IMR-90 (cell line): Measurements from ENCODE around the gene TTC23L. TPM values are rescaled to one million over a fixed set of nuclear protein-coding genes. Genes with fewer than 3 reads are reported as not detected.

Experiments used
- ATAC-seq: fragments of 200-7000 bp; cut with Tn5 transposase; 2 replicates; pipeline ENCODE4 v1.9.1; 2020; ENCODE audit warnings: low read depth, mild to moderate bottlenecking, moderate library complexity
- BruUV-seq: library from RNA; stranded (reverse); fragments of 400-500 nt; replicated peaks from 2 replicates; lab custom pipeline; 2021; lab: Mats Ljungman, UMichigan
- CTCF ChIA-PET: fragments of 300-600 bp; formaldehyde crosslinking; extraction: SDS; loops from one replicate; lab custom pipeline; 2021; ENCODE audit warnings: antibody characterized with exemption; lab: Yijun Ruan, JAX
- POLR2A ChIA-PET: fragments of 300-600 bp; sonication (Branson Sonifier 250); formaldehyde crosslinking; loops from one replicate; lab custom pipeline; 2022; ENCODE audit warnings: antibody characterized with exemption; ENCODE audit not compliant: unreplicated experiment; lab: Charles Lee
- DNase-seq: peaks from one replicate; pipeline ENCODE4 v3.0.0; 2013
- H2AFZ ChIP-seq: replicated peaks from 2 replicates; pipeline ENCODE3; 2013; ENCODE audit warnings: low read length, mild to moderate bottlenecking; ENCODE audit not compliant: poor library complexity
- H2AK5ac ChIP-seq: 2 replicates; pipeline ENCODE4 v1.6.1; 2013; ENCODE audit warnings: low read depth, low read length, inconsistent platforms
- H2AK9ac ChIP-seq: replicated peaks from 2 replicates; pipeline ENCODE3; 2013; ENCODE audit warnings: mild to moderate bottlenecking, low read depth, low read length, moderate library complexity; ENCODE audit not compliant: poor library complexity
- H2BK120ac ChIP-seq: 2 replicates; pipeline ENCODE4 v1.6.1; 2013; ENCODE audit warnings: low read depth, low read length, inconsistent platforms
- H2BK15ac ChIP-seq: 3 replicates; pipeline ENCODE4 v1.6.1; 2013; ENCODE audit warnings: low read depth, low read length, inconsistent platforms
- H2BK20ac ChIP-seq: 2 replicates; pipeline ENCODE4 v1.6.1; 2013; ENCODE audit warnings: low read depth, mild to moderate bottlenecking, inconsistent platforms, low read length, moderate library complexity
- H2BK5ac ChIP-seq: 2 replicates; pipeline ENCODE4 v1.6.1; 2013; ENCODE audit warnings: mild to moderate bottlenecking, low read depth, low read length, inconsistent platforms; ENCODE audit not compliant: poor library complexity, severe bottlenecking
- H3K14ac ChIP-seq: replicated peaks from 2 replicates; pipeline ENCODE4 v1.6.1; 2013; ENCODE audit warnings: low read depth, low read length, inconsistent platforms
- H3K18ac ChIP-seq: 2 replicates; pipeline ENCODE4 v1.6.1; 2013; ENCODE audit warnings: low read depth, low read length, control low read depth
- H3K23ac ChIP-seq: 2 replicates; pipeline ENCODE4 v1.6.1; 2013; ENCODE audit warnings: low read depth, low read length, inconsistent platforms
- H3K27ac ChIP-seq: 2 replicates; pipeline ENCODE4 v1.5.1; 2013; ENCODE audit warnings: mild to moderate bottlenecking, control low read depth, low read length; ENCODE audit not compliant: insufficient read depth
- H3K27me3 ChIP-seq: 2 replicates; pipeline ENCODE4 v1.6.1; 2013; ENCODE audit warnings: low read length; ENCODE audit not compliant: control insufficient read depth, insufficient read depth
- H3K36me3 ChIP-seq: 2 replicates; pipeline ENCODE4 v1.6.1; 2013; ENCODE audit warnings: low read length, mixed read lengths; ENCODE audit not compliant: control insufficient read depth, insufficient read depth
- H3K4ac ChIP-seq: 2 replicates; pipeline ENCODE4 v1.6.1; 2013; ENCODE audit warnings: low read depth, low read length, inconsistent platforms
- H3K4me1 ChIP-seq: 2 replicates; pipeline ENCODE4 v1.6.1; 2013; ENCODE audit warnings: low read length, mixed read lengths; ENCODE audit not compliant: control insufficient read depth, insufficient read depth
- H3K4me2 ChIP-seq: 2 replicates; pipeline ENCODE4 v1.6.1; 2013; ENCODE audit warnings: low read depth, mild to moderate bottlenecking, control low read depth, low read length, moderate library complexity
- H3K4me3 ChIP-seq: 2 replicates; pipeline ENCODE4 v1.5.1; 2013; ENCODE audit warnings: low read depth, mild to moderate bottlenecking, control low read depth, low read length, moderate library complexity; ENCODE audit not compliant: insufficient read depth
- H3K56ac ChIP-seq: 2 replicates; pipeline ENCODE4 v1.6.1; 2013; ENCODE audit warnings: low read length, inconsistent platforms; ENCODE audit not compliant: insufficient read depth; ENCODE audit errors: extremely low read depth
- H3K79me1 ChIP-seq, 2 experiments: 2 replicates each; pipeline ENCODE4 v1.6.1; 2013; ENCODE audit warnings: low read length in 2 of 2, inconsistent platforms in 1 of 2, low read depth in 1 of 2
- H3K9ac ChIP-seq: 2 replicates; pipeline ENCODE4 v1.6.1; 2013; ENCODE audit warnings: low read depth, low read length, control low read depth
- H3K9me1 ChIP-seq: 2 replicates; pipeline ENCODE4 v1.6.1; 2013; ENCODE audit warnings: low read length, inconsistent platforms; ENCODE audit not compliant: insufficient read depth
- H3K9me3 ChIP-seq: 2 replicates; pipeline ENCODE4 v1.6.1; 2013; ENCODE audit warnings: low read length; ENCODE audit not compliant: control insufficient read depth, insufficient read depth
- H4K20me1 ChIP-seq: 2 replicates; pipeline ENCODE4 v1.6.1; 2013; ENCODE audit warnings: low read length, inconsistent platforms; ENCODE audit not compliant: insufficient read depth
- H4K5ac ChIP-seq: 2 replicates; pipeline ENCODE4 v1.6.1; 2013; ENCODE audit warnings: mild to moderate bottlenecking, low read depth, low read length, control low read depth
- H4K8ac ChIP-seq, 2 experiments: 2 replicates each; pipeline ENCODE4 v1.6.1; 2013; ENCODE audit warnings: low read depth in 2 of 2, low read length in 2 of 2, control low read depth in 1 of 2, inconsistent platforms in 1 of 2
- H4K91ac ChIP-seq: 2 replicates; pipeline ENCODE4 v1.6.1; 2013; ENCODE audit warnings: low read depth, low read length, inconsistent platforms; ENCODE audit not compliant: insufficient read depth
- BHLHE40 ChIP-seq: fragments of 150-350 bp; IDR thresholded peaks from 2 replicates; pipeline ENCODE4 v1.6.1; 2016; ENCODE audit warnings: mild to moderate bottlenecking, low read depth, low read length
- CEBPB ChIP-seq: IDR thresholded peaks from 2 replicates; pipeline ENCODE4 v1.6.1; 2012; ENCODE audit warnings: low read depth, low read length, improper control_type of control experiment
- MAFK ChIP-seq: IDR thresholded peaks from 2 replicates; pipeline ENCODE4 v1.6.1; 2012; ENCODE audit warnings: low read depth, low read length, improper control_type of control experiment
- MAZ ChIP-seq: IDR thresholded peaks from 2 replicates; pipeline ENCODE4 v1.6.1; 2012; ENCODE audit warnings: low read depth, mild to moderate bottlenecking, low read length, improper control_type of control experiment, moderate library complexity, borderline replicate concordance
- NFE2L2 ChIP-seq: fragments of 150-350 bp; IDR thresholded peaks from 2 replicates; pipeline ENCODE4 v1.6.1; 2016; ENCODE audit warnings: low read depth, mild to moderate bottlenecking, low read length
- POLR2A ChIP-seq: IDR thresholded peaks from 2 replicates; pipeline ENCODE4 v1.6.1; 2012; ENCODE audit warnings: mild to moderate bottlenecking, low read depth, low read length
- RCOR1 ChIP-seq: IDR thresholded peaks from 2 replicates; pipeline ENCODE4 v1.6.1; 2012; ENCODE audit warnings: mild to moderate bottlenecking, low read length, improper control_type of control experiment; ENCODE audit not compliant: insufficient replicate concordance
- WGBS, 2 experiments: methylation state at CpG; one replicate each; pipeline versions ENCODE4 v1.1.5 to v1.1.7; 2013; ENCODE audit warnings: missing lambda C conversion rate in 2 of 2; ENCODE audit not compliant: insufficient read length in 1 of 2; ENCODE audit errors: extremely low coverage in 2 of 2; 5-methylcytosine and 5-hydroxymethylcytosine counted together
- dilution Hi-C: fragments of 300-500 bp; cut with HindIII; formaldehyde crosslinking; loops from one replicate; pipeline ENCODE4 v1.14.3; 2018; ENCODE audit warnings: low sequenced_read_pairs; ENCODE audit not compliant: unreplicated experiment
- in situ Hi-C: fragments of 300-500 bp; cut with MboI; formaldehyde crosslinking; loops from 3 replicates; pipeline ENCODE4 v1.14.3; 2019; ENCODE audit warnings: low sequenced_read_pairs, inconsistent platforms, mixed read lengths
- intact Hi-C: fragments of 100-400 bp; cut with micrococcal nuclease; formaldehyde crosslinking; loops from 2 replicates; pipeline ENCODE4 v1.10.0; 2022
- polyA plus RNA-seq, 3 experiments: library from polyadenylated mRNA; depleted of rRNA; stranded (reverse); fragments of >200 nt; gene quantifications; 2 replicates each; pipeline ENCODE4 v1.2.3, GENCODE V29; 2012; ENCODE audit warnings: low replicate concordance in 1 of 3
- total RNA-seq: library from RNA; depleted of rRNA; stranded (reverse); fragments of >200 nt; gene quantifications from 2 replicates; pipeline ENCODE4 v1.2.3, GENCODE V29; 2012
- TF ChIP-seq, protein P1 (sequence below): fragments of 150-350 bp; IDR thresholded peaks from 2 replicates; pipeline ENCODE4 v1.6.1; 2017; ENCODE audit warnings: mild to moderate bottlenecking, antibody characterized with exemption, low read length, low read depth
- TF ChIP-seq, protein P2 (sequence below): conservative IDR thresholded peaks from 2 replicates; pipeline ENCODE4 v1.5.1; 2012; ENCODE audit warnings: mild to moderate bottlenecking, low read depth, low read length, improper control_type of control experiment
- TF ChIP-seq, protein P3 (sequence below): fragments of 150-350 bp; IDR thresholded peaks from 2 replicates; pipeline ENCODE4 v1.6.1; 2016; ENCODE audit warnings: low read depth, mild to moderate bottlenecking, low read length, moderate library complexity, borderline replicate concordance

Gene TTC23L
- total and polyA plus RNA-seq, 2 of the 4 experiments (the other 2 are of a cell fraction), result under 0.01 TPM; not detected in 1

DNA sequence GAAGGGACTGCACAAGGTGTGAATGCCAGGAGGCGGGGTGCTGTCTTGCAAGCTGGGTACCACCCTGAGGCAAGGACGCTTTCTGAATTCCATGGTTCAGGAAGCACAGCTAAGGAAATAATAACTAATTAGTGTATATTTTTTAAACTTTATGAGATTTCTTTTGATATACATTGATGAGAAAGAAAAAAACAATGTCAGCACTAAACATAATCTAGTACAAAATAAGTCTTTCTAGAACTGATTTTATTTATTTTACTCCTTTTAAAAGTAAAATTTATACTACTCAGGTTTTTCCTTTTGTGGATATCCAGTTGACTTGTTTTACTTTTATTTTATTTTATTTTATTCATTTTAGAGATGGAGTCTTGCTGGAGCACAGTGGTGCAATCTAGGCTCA lies 94.0 kb downstream of the TTC23L start:
- BruUV-seq, result no TSS peak
- H3K14ac ChIP-seq, result no peak overlapping the region
- dilution Hi-C loops, result no loop called here
- H2BK15ac ChIP-seq, result no peak overlapping the region
- H4K91ac ChIP-seq, result no peak overlapping the region
- no peak overlapping the region for H3K23ac ChIP-seq
- no peak for DNase-seq
- in situ Hi-C loops, result no loop called here
- H4K20me1 ChIP-seq, result peaks cover 15% of the 10 kb centered on the region
- H3K4me2 ChIP-seq, result no peak overlapping the region
- peaks cover 5% of the 10 kb centered on the region; the same call in 1 of the 2 replicates for H3K4me1 ChIP-seq
- TF ChIP-seq NFE2L2 (no peak), MAZ (no peak), MAFK (no peak), CEBPB (no peak), RCOR1 (no peak), POLR2A (no peak), BHLHE40 (no peak)
- TF ChIP-seq, protein P1, sequence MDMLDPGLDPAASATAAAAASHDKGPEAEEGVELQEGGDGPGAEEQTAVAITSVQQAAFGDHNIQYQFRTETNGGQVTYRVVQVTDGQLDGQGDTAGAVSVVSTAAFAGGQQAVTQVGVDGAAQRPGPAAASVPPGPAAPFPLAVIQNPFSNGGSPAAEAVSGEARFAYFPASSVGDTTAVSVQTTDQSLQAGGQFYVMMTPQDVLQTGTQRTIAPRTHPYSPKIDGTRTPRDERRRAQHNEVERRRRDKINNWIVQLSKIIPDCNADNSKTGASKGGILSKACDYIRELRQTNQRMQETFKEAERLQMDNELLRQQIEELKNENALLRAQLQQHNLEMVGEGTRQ, result no peak
- TF ChIP-seq, protein P2, sequence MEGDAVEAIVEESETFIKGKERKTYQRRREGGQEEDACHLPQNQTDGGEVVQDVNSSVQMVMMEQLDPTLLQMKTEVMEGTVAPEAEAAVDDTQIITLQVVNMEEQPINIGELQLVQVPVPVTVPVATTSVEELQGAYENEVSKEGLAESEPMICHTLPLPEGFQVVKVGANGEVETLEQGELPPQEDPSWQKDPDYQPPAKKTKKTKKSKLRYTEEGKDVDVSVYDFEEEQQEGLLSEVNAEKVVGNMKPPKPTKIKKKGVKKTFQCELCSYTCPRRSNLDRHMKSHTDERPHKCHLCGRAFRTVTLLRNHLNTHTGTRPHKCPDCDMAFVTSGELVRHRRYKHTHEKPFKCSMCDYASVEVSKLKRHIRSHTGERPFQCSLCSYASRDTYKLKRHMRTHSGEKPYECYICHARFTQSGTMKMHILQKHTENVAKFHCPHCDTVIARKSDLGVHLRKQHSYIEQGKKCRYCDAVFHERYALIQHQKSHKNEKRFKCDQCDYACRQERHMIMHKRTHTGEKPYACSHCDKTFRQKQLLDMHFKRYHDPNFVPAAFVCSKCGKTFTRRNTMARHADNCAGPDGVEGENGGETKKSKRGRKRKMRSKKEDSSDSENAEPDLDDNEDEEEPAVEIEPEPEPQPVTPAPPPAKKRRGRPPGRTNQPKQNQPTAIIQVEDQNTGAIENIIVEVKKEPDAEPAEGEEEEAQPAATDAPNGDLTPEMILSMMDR, result no peak
- TF ChIP-seq, protein P3, sequence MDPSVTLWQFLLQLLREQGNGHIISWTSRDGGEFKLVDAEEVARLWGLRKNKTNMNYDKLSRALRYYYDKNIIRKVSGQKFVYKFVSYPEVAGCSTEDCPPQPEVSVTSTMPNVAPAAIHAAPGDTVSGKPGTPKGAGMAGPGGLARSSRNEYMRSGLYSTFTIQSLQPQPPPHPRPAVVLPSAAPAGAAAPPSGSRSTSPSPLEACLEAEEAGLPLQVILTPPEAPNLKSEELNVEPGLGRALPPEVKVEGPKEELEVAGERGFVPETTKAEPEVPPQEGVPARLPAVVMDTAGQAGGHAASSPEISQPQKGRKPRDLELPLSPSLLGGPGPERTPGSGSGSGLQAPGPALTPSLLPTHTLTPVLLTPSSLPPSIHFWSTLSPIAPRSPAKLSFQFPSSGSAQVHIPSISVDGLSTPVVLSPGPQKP, result no peak
- peaks cover 15% of the 10 kb centered on the region for H3K36me3 ChIP-seq
- H4K8ac ChIP-seq, result no peak overlapping the region
- no peak for ATAC-seq
- H4K5ac ChIP-seq, result no peak overlapping the region
- WGBS, 2 experiments, result no CpG with 5 or more reads among the region's 2 CpGs
- H3K9ac ChIP-seq, result no peak overlapping the region
- ChIA-PET CTCF (no interaction called here), POLR2A (no interaction called here)
- H2BK120ac ChIP-seq, result no peak overlapping the region
- no peak overlapping the region for H2BK5ac ChIP-seq
- no peak overlapping the region for H3K4me3 ChIP-seq
- H2BK20ac ChIP-seq, result no peak overlapping the region
- no peaks in the 10 kb centered on the region for H3K27me3 ChIP-seq
- H3K18ac ChIP-seq, result no peak overlapping the region
- no peak overlapping the region for H2AFZ ChIP-seq
- H2AK9ac ChIP-seq, result no peak overlapping the region
- no peak overlapping the region for H3K4ac ChIP-seq
- H3K56ac ChIP-seq, result no peak overlapping the region
- H3K79me1 ChIP-seq, result peaks cover 15 to 42% of the 10 kb centered on the region in 2 experiments
- intact Hi-C loops, result no loop called here
- H3K27ac ChIP-seq, result no peak overlapping the region
- H3K9me3 ChIP-seq, result no peaks in the 10 kb centered on the region
- H3K9me1 ChIP-seq, result peaks cover 8% of the 10 kb centered on the region
- H2AK5ac ChIP-seq, result no peak overlapping the region
